Mesodermal cell (in vitro differentiated cells): ENCODE results near the gene PPP2R2C.

Source experiments
- H3K27ac ChIP-seq: 2 replicates; pipeline ENCODE4 v1.7.0; 2013; ENCODE audit warnings: mild to moderate bottlenecking, low read depth, low read length, moderate library complexity; ENCODE audit not compliant: severe bottlenecking
- H3K36me3 ChIP-seq: 2 replicates; pipeline ENCODE4 v1.7.1; 2013; ENCODE audit warnings: mild to moderate bottlenecking, low read length, moderate library complexity; ENCODE audit not compliant: control insufficient read depth, insufficient read depth
- H3K4me1 ChIP-seq: one replicate; pipeline ENCODE4 v1.7.1; 2013; ENCODE audit warnings: mild to moderate bottlenecking, low read length; ENCODE audit not compliant: insufficient read depth, control insufficient read depth, poor library complexity, severe bottlenecking
- H3K4me3 ChIP-seq: 2 replicates; pipeline ENCODE4 v1.7.0; 2013; ENCODE audit warnings: low read length, control low read depth, mild to moderate bottlenecking; ENCODE audit not compliant: insufficient read depth, poor library complexity, severe bottlenecking; ENCODE audit errors: extremely low read depth
- H3K9me3 ChIP-seq: 2 replicates; pipeline ENCODE4 v1.7.1; 2013; ENCODE audit warnings: mild to moderate bottlenecking, low read length, moderate library complexity; ENCODE audit not compliant: control insufficient read depth
- WGBS, 2 experiments: methylation state at CpG; one replicate each; pipeline ENCODE4 v1.1.5; 2013; ENCODE audit warnings: missing lambda C conversion rate in 2 of 2; ENCODE audit not compliant: insufficient coverage in 2 of 2; 5-methylcytosine and 5-hydroxymethylcytosine counted together

Gene PPP2R2C

GRCh38 chr4:6360385-6360784 lies 112.0 kb downstream of the PPP2R2C start:
- H3K9me3 ChIP-seq = no peaks in the 10 kb centered on the region
- H3K4me3 ChIP-seq = no peak overlapping the region
- no peak overlapping the region for H3K27ac ChIP-seq
- H3K36me3 ChIP-seq = no peaks in the 10 kb centered on the region
- 26 to 28% methylated on average over 10 of the region's 10 CpGs for WGBS, 2 experiments
- no peaks in the 10 kb centered on the region for H3K4me1 ChIP-seq

- Histone ChIP-seq H3K27ac (no peak overlapping the region), H3K4me1 (no peaks in the 10 kb centered on the region), H3K36me3 (no peaks in the 10 kb centered on the region), H3K9me3 (no peaks in the 10 kb centered on the region), H3K4me3 (no peak overlapping the region)
- 82 to 86% methylated on average over 7 to 8 of the region's 11 CpGs for WGBS, 2 experiments
Measured at GRCh38 chr4:6359536-6360308, 112.7 kb downstream of the PPP2R2C start.

GRCh38 chr4:6357476-6357875 lies 114.9 kb downstream of the PPP2R2C start:
- no peak overlapping the region for H3K4me3 ChIP-seq
- H3K27ac ChIP-seq = no peak overlapping the region
- WGBS, 2 experiments = 77 to 91% methylated on average over 3 to 5 of the region's 6 CpGs
- H3K9me3 ChIP-seq = no peaks in the 10 kb centered on the region
- no peaks in the 10 kb centered on the region for H3K36me3 ChIP-seq
- H3K4me1 ChIP-seq = no peaks in the 10 kb centered on the region

DNA sequence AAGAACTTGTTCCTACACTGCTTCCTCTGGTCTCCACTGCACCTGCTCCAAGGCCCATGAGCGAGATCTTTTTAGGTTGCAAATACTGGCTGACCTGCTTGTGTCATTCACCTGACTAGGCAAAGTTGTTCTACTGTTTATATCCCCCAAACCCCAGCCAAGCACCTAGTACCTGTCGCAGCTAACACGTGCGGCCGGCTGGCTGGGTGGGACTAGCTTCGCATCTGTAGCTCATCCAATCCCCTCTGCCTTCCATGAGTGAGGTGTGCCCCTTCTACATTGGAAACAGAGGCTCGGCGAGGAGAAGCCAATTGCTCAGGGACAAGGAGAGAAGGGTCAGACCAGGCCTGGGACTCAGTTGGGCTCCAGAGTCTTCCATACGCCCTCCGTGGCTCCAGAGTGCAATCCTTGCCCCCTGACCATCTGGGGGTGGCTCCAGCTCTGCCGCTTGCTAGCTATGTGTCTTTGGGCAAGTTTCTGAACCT lies 116.3 kb downstream of the PPP2R2C start:
- Histone ChIP-seq H3K9me3 (no peaks in the 10 kb centered on the region), H3K36me3 (no peaks in the 10 kb centered on the region), H3K4me1 (no peaks in the 10 kb centered on the region), H3K4me3 (no peak overlapping the region), H3K27ac (no peak overlapping the region)
- WGBS, 2 experiments = 76 to 88% methylated on average over 8 to 11 of the region's 11 CpGs

DNA sequence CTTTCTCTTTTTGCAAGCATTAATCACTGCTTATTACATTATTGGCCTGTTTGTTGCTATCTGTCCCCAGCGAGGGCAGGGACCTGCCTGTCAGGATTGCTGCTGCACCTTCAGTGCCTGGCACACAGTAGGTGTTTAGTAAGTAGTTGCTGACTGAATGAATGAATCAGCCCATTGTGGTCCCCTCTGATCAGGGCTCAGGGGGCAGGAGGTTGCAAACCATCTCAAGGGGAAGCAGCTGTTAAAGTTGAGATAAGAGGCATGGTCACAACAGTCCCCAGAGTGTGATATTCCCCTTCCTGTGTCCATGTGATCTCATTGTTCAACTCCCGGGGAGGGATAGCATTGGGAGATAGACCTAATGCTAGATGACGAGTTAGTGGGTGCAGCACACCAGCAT lies 117.4 kb downstream of the PPP2R2C start:
- Histone ChIP-seq H3K4me3 (no peak overlapping the region), H3K36me3 (no peaks in the 10 kb centered on the region), H3K9me3 (no peaks in the 10 kb centered on the region), H3K4me1 (no peaks in the 10 kb centered on the region), H3K27ac (no peak overlapping the region)
- 71% methylated on average over 1 of the region's 3 CpGs; no CpG with 5 or more reads in 1 of the 2 experiments for WGBS, 2 experiments

DNA sequence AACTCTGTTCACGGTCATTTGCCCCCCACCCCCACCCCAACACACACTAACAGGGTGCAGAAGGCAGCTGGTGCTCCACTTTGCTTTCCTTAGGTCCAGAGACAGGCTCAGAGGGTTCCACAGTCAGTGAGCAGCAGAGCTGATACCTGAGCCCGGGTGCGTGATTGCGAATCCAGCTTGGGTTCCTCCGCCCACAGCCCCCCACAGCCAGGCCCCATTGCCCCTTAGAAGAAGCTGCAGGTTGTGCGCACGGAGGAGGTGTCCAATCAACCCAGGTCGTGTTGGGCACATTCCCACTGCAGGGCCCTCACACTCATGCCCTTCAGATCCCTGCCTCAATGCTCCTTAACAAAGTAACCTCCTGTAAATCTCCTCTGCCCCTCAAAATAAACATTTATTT lies 117.8 kb downstream of the PPP2R2C start:
- Histone ChIP-seq H3K4me1 (no peaks in the 10 kb centered on the region), H3K27ac (no peak overlapping the region), H3K4me3 (no peak overlapping the region), H3K36me3 (no peaks in the 10 kb centered on the region), H3K9me3 (no peaks in the 10 kb centered on the region)
- WGBS, 2 experiments = 62 to 73% methylated on average over 8 of the region's 8 CpGs

GRCh38 chr4:6354119-6354518 lies 118.3 kb downstream of the PPP2R2C start:
- Histone ChIP-seq H3K4me1 (no peaks in the 10 kb centered on the region), H3K4me3 (no peak overlapping the region), H3K36me3 (no peaks in the 10 kb centered on the region), H3K27ac (no peak overlapping the region), H3K9me3 (no peaks in the 10 kb centered on the region)
- WGBS, 2 experiments = 84 to 85% methylated on average over 14 to 15 of the region's 15 CpGs

DNA sequence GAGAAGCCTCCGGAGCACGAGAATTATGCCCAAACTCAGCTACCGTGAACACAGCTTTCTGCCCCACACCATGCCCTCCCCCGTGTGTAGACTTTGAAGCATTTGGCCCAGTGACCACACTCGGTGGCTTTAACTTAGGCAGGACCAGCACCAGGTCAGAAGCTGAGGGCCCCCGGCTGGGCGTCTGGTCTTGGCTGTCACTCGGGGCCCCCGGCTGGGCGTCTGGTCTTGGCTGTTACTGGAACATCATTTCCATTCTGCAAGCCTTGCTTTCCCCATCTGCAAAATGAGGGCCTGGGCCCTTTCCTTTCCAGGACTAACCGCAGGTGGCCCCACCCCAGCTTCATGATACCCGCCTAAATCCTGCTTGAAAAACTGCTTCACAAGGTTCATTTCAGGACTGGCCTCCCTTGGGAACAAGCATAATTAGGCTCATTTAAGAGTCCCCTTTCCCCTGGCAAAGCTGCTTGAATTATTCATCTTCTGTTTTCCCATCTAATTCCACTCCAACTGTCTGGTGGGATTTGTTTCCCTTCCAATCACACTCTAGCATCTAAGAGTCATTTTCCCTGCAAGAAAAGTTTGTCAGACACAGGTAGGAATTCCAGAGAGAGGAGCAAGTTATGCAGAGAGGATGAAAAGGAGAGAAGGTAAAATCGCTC lies 120.3 kb downstream of the PPP2R2C start:
- Histone ChIP-seq H3K9me3 (no peaks in the 10 kb centered on the region), H3K36me3 (no peaks in the 10 kb centered on the region), H3K4me1 (no peaks in the 10 kb centered on the region), H3K27ac (no peak overlapping the region), H3K4me3 (no peak overlapping the region)
- WGBS, 2 experiments = 80 to 85% methylated on average over 12 of the region's 13 CpGs

DNA sequence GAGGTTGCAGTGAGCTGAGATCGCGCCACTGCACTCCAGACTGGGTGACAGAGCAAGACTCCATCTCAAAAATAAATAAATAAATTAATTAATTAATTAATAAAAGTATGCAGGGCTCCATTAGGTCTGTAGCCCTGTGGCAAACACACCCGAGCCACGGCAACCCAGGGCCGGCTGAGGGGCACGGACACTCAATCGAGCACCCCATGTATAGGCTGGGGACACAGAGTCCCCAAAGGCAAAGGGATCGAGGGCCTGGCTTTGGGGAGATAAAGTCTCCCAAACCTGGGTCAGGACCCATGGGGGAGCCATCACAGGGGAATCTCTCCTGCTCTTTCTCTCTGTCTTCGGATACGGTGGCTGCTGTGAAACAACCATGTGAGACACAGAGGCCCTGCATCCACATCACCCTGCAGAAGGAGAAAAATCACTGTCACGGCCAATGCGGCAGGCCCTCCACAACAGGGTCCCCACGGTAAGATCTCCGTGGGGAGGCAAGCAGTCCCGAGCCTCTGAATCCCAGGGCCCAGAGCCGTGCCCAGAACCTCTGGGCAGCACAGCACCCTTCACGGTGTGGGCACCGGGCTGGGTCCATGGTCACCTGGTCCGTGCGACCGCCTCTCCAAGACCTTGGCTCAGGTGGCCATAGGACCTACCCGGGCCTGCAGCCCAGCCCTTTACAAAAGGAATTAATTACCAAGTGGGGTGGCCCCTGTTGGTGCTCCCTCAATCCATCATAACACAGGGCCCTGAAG lies 121.0 kb downstream of the PPP2R2C start:
- 95 to 96% methylated on average over 20 of the region's 22 CpGs for WGBS, 2 experiments
- H3K27ac ChIP-seq = no peak overlapping the region

DNA sequence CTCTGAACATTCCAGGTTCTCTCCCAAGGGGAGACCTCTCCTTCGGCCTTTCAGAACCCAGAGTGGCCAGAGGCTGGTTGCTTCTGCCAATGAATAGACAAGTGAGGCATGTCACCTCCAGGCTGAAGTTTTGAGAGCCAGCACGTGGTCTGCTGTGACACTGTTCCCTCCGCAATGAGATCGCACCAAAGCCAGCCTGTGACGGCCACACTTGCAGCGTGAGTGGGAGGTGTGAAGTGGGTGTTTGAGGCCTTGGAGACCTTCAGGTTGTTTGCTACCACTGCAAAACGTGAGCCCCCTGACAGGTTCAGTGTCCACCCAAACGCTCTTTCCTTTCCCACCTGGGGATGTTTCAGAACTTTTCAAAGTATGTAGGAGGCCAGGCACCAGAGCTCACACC lies 121.8 kb downstream of the PPP2R2C start:
- Histone ChIP-seq H3K27ac (no peak overlapping the region), H3K4me1 (no peaks in the 10 kb centered on the region), H3K4me3 (no peak overlapping the region), H3K9me3 (no peaks in the 10 kb centered on the region), H3K36me3 (no peaks in the 10 kb centered on the region)
- WGBS, 2 experiments = 88 to 93% methylated on average over 6 to 8 of the region's 8 CpGs

More for the DNA sequence above, 121.0 kb downstream of the PPP2R2C start:
- H3K9me3 ChIP-seq = no peaks in the 10 kb centered on the region
- H3K4me1 ChIP-seq = no peaks in the 10 kb centered on the region
- H3K4me3 ChIP-seq = no peak overlapping the region
- no peaks in the 10 kb centered on the region for H3K36me3 ChIP-seq
